ENCODE data around the gene RNU2-1. TPM values are rescaled to one million over a fixed set of nuclear protein-coding genes. Genes with fewer than 3 reads are reported as not detected.
"Not testable (repeated sequence)": the region's sequence is repeated elsewhere in the genome, so short reads cannot be mapped to it uniquely, and the experiment has no call there.

The RNU2-1 gene
- total and polyA plus RNA-seq, 8 donors, result not detected

DNA sequence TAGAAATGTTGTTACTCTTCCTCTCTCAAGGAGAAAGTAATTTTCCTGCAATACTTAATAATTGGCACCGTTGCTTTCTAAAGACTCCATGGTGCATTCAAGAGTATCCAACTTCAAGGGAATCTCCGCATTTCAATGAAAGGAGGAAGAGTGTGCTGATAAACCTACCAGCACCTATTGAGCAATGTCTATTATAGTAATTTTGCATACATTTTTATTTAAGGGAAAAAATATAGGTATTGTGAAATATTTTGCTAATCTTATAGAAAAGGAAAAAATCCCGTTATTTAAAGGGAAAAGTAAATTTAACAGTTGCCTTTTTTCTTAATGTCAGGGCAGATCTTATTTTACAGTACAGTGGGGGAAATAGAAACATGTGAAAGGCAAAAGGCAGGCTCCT, 23.2 kb downstream of the RNU2-1 start:
- Histone ChIP-seq H3K36me3 (peaks cover 17 to 57% (median 56%) of the 10 kb centered on the region in 4 donors), H3K27me3 (no peaks in the 10 kb centered on the region), H3K27ac (peak overlapping the region in 4 of 5 donors; percentile 81 to 91 (median 88)), H3K4me3 (peak overlapping the region in 1 of 4 donors; percentile 61), H3K9me3 (no peaks in the 10 kb centered on the region), H3K4me1 (peaks cover 17 to 35% (median 29%) of the 10 kb centered on the region in 4 donors)
- WGBS, 5 donors, result 60 to 85% (median 68%) methylated on average over 3 of the region's 3 CpGs
- no peak for DNase-seq
- no peak for TF ChIP-seq EP300 (IDR thresholded peaks at IDR 0.05)
- no peak for TF ChIP-seq POLR2A (IDR thresholded peaks at IDR 0.05)
- TF ChIP-seq, protein P1, sequence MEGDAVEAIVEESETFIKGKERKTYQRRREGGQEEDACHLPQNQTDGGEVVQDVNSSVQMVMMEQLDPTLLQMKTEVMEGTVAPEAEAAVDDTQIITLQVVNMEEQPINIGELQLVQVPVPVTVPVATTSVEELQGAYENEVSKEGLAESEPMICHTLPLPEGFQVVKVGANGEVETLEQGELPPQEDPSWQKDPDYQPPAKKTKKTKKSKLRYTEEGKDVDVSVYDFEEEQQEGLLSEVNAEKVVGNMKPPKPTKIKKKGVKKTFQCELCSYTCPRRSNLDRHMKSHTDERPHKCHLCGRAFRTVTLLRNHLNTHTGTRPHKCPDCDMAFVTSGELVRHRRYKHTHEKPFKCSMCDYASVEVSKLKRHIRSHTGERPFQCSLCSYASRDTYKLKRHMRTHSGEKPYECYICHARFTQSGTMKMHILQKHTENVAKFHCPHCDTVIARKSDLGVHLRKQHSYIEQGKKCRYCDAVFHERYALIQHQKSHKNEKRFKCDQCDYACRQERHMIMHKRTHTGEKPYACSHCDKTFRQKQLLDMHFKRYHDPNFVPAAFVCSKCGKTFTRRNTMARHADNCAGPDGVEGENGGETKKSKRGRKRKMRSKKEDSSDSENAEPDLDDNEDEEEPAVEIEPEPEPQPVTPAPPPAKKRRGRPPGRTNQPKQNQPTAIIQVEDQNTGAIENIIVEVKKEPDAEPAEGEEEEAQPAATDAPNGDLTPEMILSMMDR (IDR thresholded peaks at IDR 0.05), result no peak
- no peak for TF ChIP-seq POLR2AphosphoS5 (IDR thresholded peaks at IDR 0.05)
- intact Hi-C loops (cut with DNase I; ENCODE audit: low total_unique reads), result loop anchor here (10.0 kb wide), 1 partner anchor 106 kb away; no protein-coding TSS in a partner anchor

DNA sequence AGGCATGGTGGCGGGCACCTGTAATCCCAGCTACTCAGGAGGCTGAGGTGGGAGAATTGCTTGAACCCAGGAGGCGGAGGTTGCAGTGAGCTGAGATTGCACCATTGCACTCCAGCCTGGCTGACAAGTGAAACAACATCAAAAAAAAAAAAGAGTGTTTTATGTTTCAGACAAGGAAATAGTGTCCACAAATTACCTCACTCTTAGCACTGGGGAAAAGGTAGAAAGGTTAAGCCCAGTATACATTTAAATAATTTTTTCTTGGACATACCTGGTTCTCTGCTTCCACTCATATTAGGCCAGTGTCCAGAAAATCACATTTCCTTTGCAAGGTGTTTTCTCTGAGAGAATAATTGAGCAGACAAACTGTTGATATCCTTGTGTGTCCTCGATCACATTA, 30.8 kb downstream of the RNU2-1 start:
- intact Hi-C loops (cut with DNase I; ENCODE audit: low total_unique reads); H3K9me3 ChIP-seq; H3K27me3 ChIP-seq; H3K4me3 ChIP-seq; H3K4me1 ChIP-seq: not testable (repeated sequence)
- peaks cover 85 to 100% (median 100%) of the 10 kb centered on the region in 4 donors for H3K36me3 ChIP-seq
- H3K27ac ChIP-seq, result peak overlapping the region in 1 of 5 donors; percentile 32
- peak in 1 of 2 donors; percentile 67 for DNase-seq
- 93 to 96% (median 95%) methylated on average over 3 of the region's 3 CpGs for WGBS, 5 donors

DNA sequence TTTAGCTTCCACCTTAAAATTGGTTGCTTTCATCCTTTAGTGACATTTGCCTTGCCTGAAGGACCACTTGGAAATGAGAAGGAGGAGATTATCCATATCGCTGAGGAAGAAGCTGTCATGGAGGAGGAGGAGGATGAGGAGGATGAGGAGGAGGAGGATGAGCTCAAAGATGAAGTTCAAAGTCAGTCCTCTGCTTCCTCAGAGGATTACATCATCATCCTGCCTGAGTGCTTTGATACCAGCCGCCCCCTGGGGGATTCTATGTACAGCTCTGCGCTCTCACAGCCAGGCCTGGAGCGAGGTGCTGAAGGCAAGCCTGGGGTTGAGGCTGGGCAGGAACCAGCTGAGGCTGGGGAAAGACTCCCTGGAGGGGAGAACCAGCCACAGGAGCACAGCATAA, 33.6 kb downstream of the RNU2-1 start:
- WGBS, 5 donors, result 90 to 97% (median 95%) methylated on average over 4 of the region's 4 CpGs
- H3K27ac ChIP-seq, result no peak overlapping the region
- H3K36me3 ChIP-seq, result peaks cover 96 to 100% (median 100%) of the 10 kb centered on the region in 4 donors
- H3K4me3 ChIP-seq, result no peak overlapping the region
- no peaks in the 10 kb centered on the region for H3K9me3 ChIP-seq
- intact Hi-C loops (cut with DNase I; ENCODE audit: low total_unique reads), result no loop called here
- no peak for TF ChIP-seq POLR2AphosphoS5 (IDR thresholded peaks at IDR 0.05)
- no peak for TF ChIP-seq EP300 (IDR thresholded peaks at IDR 0.05)
- no peak for TF ChIP-seq POLR2A (IDR thresholded peaks at IDR 0.05)
- TF ChIP-seq, protein P1 (IDR thresholded peaks at IDR 0.05), result no peak
- no peaks in the 10 kb centered on the region for H3K27me3 ChIP-seq
- no peaks in the 10 kb centered on the region for H3K4me1 ChIP-seq
- DNase-seq, result no peak

DNA sequence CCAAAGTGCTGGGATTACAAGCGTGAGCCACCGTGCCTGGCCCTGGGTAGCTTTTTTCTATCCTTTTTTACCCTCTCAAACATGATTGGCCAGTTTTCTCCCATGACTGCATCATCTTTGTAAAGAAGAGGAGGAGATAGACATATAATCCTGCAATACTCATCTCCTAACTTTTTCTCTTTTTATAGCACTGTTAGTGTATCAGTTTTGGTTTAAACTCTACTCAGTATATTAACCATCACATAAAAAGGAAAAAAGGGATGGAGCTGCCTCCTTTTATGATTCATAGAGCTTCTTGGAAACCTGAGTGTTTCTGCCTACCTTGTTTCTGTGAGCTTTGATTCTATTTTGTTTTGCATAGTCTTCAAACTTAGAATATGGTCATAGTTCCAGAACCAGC, 34.1 kb downstream of the RNU2-1 start:
- no peak for DNase-seq
- H3K9me3 ChIP-seq, result no peaks in the 10 kb centered on the region
- no peaks in the 10 kb centered on the region for H3K27me3 ChIP-seq
- intact Hi-C loops (cut with DNase I; ENCODE audit: low total_unique reads), result no loop called here
- peaks cover 96 to 100% (median 100%) of the 10 kb centered on the region in 4 donors for H3K36me3 ChIP-seq
- 88 to 95% (median 93%) methylated on average over 2 of the region's 2 CpGs for WGBS, 5 donors
- H3K4me3 ChIP-seq, result no peak overlapping the region
- TF ChIP-seq EP300 (IDR thresholded peaks at IDR 0.05), result no peak
- no peak for TF ChIP-seq POLR2AphosphoS5 (IDR thresholded peaks at IDR 0.05)
- TF ChIP-seq POLR2A (IDR thresholded peaks at IDR 0.05), result no peak
- TF ChIP-seq, protein P1 (IDR thresholded peaks at IDR 0.05), result no peak
- no peak overlapping the region for H3K27ac ChIP-seq
- H3K4me1 ChIP-seq, result no peaks in the 10 kb centered on the region

DNA sequence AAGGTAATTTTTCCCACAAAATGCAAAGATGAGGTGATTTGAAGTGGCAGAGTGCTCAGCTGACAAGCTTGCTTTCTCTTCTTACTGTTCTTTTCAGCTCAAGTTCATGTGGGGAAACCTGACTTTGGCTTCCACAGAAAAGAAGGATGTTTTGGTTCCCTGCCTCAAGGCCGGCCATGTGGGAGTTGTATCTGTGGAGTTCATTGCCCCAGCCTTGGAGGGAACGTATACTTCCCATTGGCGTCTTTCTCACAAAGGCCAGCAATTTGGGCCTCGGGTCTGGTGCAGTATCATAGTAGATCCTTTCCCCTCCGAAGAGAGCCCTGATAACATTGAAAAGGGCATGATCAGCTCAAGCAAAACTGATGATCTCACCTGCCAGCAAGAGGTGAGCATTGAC, 40.5 kb downstream of the RNU2-1 start:
- WGBS, 5 donors, result 87 to 94% (median 91%) methylated on average over 5 of the region's 5 CpGs
- H3K36me3 ChIP-seq, result peaks cover 96 to 100% (median 100%) of the 10 kb centered on the region in 4 donors

DNA sequence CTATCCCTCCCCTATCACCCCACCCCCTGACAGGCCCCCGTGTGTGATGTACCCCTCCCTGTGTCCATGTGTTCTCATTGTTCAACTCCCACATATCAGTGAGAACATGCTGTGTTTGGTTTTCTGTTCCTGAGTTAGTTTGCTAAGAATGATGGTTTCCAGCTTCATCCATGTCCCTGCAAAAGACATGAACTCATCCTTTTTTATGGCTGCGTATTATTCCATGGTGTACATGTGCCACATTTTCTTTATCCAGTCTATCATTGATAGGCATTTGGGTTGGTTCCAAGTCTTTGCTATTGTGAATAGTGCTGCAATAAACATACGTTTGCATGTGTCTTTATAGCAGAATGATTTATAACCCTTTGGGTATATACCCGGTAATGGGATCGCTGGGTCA, 47.1 kb downstream of the RNU2-1 start:
- H3K4me3 ChIP-seq; H3K9me3 ChIP-seq; H3K27me3 ChIP-seq; H3K27ac ChIP-seq; DNase-seq; intact Hi-C loops (cut with DNase I; ENCODE audit: low total_unique reads); H3K4me1 ChIP-seq: not testable (repeated sequence)
- peaks cover 55 to 100% (median 99%) of the 10 kb centered on the region in 4 donors for H3K36me3 ChIP-seq
- 89 to 95% (median 92%) methylated on average over 5 of the region's 5 CpGs for WGBS, 5 donors

More for the DNA sequence above, 40.5 kb downstream of the RNU2-1 start:
- Histone ChIP-seq H3K4me3 (no peak overlapping the region), H3K9me3 (no peaks in the 10 kb centered on the region), H3K27me3 (no peaks in the 10 kb centered on the region), H3K4me1 (no peaks in the 10 kb centered on the region), H3K27ac (no peak overlapping the region)
- DNase-seq, result no peak
- intact Hi-C loops (cut with DNase I; ENCODE audit: low total_unique reads), result no loop called here
- TF ChIP-seq, protein P1 (IDR thresholded peaks at IDR 0.05), result no peak
- TF ChIP-seq POLR2AphosphoS5 (IDR thresholded peaks at IDR 0.05), result no peak
- TF ChIP-seq POLR2A (IDR thresholded peaks at IDR 0.05), result no peak
- no peak for TF ChIP-seq EP300 (IDR thresholded peaks at IDR 0.05)

Measured in stomach (tissue), 9 donors.